HEK293 (cell line): ENCODE data around the gene TMTC1.

Source experiments
- CTCF ChIP-seq: fragments of 450-650 bp; formaldehyde crosslinking; IDR thresholded peaks from 2 replicates; pipeline ENCODE4 v1.5.1; 2016; ENCODE audit warnings: missing biosample characterization, missing genetic modification characterization
- IKZF3 ChIP-seq: fragments of 450-650 bp; IDR thresholded peaks from 2 replicates; pipeline ENCODE4 v1.5.0; 2018; ENCODE audit warnings: missing biosample characterization, mild to moderate bottlenecking, missing genetic modification characterization, moderate library complexity
- KLF16 ChIP-seq: fragments of 450-650 bp; formaldehyde crosslinking; IDR thresholded peaks from 2 replicates; pipeline ENCODE4 v1.5.1; 2017; ENCODE audit warnings: missing biosample characterization, missing genetic modification characterization
- REST ChIP-seq: fragments of 450-650 bp; formaldehyde crosslinking; IDR thresholded peaks from 2 replicates; pipeline ENCODE4 v1.5.1; 2016; ENCODE audit warnings: missing biosample characterization, missing genetic modification characterization
- ZBTB1 ChIP-seq: fragments of 450-650 bp; formaldehyde crosslinking; IDR thresholded peaks from 2 replicates; pipeline ENCODE4 v1.5.1; 2016; ENCODE audit warnings: missing biosample characterization, missing genetic modification characterization
- ZBTB21 ChIP-seq: fragments of 450-650 bp; formaldehyde crosslinking; IDR thresholded peaks from 2 replicates; pipeline ENCODE4 v1.5.1; 2017; ENCODE audit warnings: missing biosample characterization, missing genetic modification characterization
- ZBTB7A ChIP-seq: fragments of 450-650 bp; formaldehyde crosslinking; IDR thresholded peaks from 2 replicates; pipeline ENCODE4 v1.5.1; 2016; ENCODE audit warnings: low read depth, missing biosample characterization, missing genetic modification characterization
- ZFP37 ChIP-seq: fragments of 450-650 bp; formaldehyde crosslinking; IDR thresholded peaks from 2 replicates; pipeline ENCODE4 v1.5.1; 2016; ENCODE audit warnings: missing biosample characterization, missing genetic modification characterization
- ZNF138 ChIP-seq: fragments of 450-650 bp; formaldehyde crosslinking; IDR thresholded peaks from 2 replicates; pipeline ENCODE4 v1.5.1; 2016; ENCODE audit warnings: missing biosample characterization, missing genetic modification characterization, borderline replicate concordance
- ZNF544 ChIP-seq: fragments of 450-650 bp; formaldehyde crosslinking; IDR thresholded peaks from 2 replicates; pipeline ENCODE4 v1.5.0; 2017; ENCODE audit warnings: missing biosample characterization, missing genetic modification characterization
- ZSCAN30 ChIP-seq: fragments of 450-650 bp; IDR thresholded peaks from 2 replicates; pipeline ENCODE4 v1.5.1; 2018; ENCODE audit warnings: missing biosample characterization, mild to moderate bottlenecking, missing genetic modification characterization, moderate library complexity
- TF ChIP-seq, protein P1 (sequence below): fragments of 450-650 bp; formaldehyde crosslinking; IDR thresholded peaks from 2 replicates; pipeline ENCODE4 v1.5.1; 2016; ENCODE audit warnings: missing biosample characterization, missing genetic modification characterization
- TF ChIP-seq, protein P2 (sequence below): fragments of 450-650 bp; formaldehyde crosslinking; IDR thresholded peaks from 2 replicates; pipeline ENCODE4 v1.5.1; 2016; ENCODE audit warnings: missing biosample characterization, missing genetic modification characterization
- TF ChIP-seq, protein P3 (sequence below): sonication (generic); formaldehyde crosslinking; IDR thresholded peaks from 2 replicates; pipeline ENCODE4 v1.8.1; 2022; ENCODE audit warnings: mild to moderate bottlenecking, moderate library complexity, missing genetic modification reagents

DNA sequence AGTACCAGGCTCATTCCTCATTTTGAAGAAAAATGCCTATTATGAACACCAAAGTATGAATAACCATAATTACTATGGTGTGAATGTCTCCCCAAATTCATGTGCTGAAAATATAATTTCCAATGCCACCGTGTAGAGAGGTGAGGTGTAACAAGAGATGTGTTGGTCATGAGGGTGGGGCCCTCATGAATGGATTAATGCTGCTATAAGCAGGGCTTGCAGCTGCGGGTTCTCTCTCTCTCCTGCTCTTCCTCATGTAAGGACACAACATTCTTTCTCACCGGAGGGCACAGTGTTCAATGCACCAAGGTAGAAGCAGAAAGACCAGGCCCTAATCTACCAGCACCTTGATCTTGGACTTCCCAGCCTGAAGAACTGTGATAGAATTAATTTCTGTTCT lies 70.0 kb downstream of the TMTC1 start:
- TF ChIP-seq, protein P1, sequence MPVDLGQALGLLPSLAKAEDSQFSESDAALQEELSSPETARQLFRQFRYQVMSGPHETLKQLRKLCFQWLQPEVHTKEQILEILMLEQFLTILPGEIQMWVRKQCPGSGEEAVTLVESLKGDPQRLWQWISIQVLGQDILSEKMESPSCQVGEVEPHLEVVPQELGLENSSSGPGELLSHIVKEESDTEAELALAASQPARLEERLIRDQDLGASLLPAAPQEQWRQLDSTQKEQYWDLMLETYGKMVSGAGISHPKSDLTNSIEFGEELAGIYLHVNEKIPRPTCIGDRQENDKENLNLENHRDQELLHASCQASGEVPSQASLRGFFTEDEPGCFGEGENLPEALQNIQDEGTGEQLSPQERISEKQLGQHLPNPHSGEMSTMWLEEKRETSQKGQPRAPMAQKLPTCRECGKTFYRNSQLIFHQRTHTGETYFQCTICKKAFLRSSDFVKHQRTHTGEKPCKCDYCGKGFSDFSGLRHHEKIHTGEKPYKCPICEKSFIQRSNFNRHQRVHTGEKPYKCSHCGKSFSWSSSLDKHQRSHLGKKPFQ (tag by site-specific recombination): no peak
- TF ChIP-seq IKZF3 (no peak), ZBTB7A (tag by site-specific recombination) (no peak), CTCF (tag by site-specific recombination) (no peak), REST (tag by site-specific recombination) (no peak), ZBTB21 (tag by site-specific recombination) (no peak), ZFP37 (tag by site-specific recombination) (no peak), ZNF544 (tag by site-specific recombination) (no peak), ZBTB1 (tag by site-specific recombination) (no peak), KLF16 (no peak), ZNF138 (tag by site-specific recombination) (no peak), ZSCAN30 (no peak)
- TF ChIP-seq, protein P2, sequence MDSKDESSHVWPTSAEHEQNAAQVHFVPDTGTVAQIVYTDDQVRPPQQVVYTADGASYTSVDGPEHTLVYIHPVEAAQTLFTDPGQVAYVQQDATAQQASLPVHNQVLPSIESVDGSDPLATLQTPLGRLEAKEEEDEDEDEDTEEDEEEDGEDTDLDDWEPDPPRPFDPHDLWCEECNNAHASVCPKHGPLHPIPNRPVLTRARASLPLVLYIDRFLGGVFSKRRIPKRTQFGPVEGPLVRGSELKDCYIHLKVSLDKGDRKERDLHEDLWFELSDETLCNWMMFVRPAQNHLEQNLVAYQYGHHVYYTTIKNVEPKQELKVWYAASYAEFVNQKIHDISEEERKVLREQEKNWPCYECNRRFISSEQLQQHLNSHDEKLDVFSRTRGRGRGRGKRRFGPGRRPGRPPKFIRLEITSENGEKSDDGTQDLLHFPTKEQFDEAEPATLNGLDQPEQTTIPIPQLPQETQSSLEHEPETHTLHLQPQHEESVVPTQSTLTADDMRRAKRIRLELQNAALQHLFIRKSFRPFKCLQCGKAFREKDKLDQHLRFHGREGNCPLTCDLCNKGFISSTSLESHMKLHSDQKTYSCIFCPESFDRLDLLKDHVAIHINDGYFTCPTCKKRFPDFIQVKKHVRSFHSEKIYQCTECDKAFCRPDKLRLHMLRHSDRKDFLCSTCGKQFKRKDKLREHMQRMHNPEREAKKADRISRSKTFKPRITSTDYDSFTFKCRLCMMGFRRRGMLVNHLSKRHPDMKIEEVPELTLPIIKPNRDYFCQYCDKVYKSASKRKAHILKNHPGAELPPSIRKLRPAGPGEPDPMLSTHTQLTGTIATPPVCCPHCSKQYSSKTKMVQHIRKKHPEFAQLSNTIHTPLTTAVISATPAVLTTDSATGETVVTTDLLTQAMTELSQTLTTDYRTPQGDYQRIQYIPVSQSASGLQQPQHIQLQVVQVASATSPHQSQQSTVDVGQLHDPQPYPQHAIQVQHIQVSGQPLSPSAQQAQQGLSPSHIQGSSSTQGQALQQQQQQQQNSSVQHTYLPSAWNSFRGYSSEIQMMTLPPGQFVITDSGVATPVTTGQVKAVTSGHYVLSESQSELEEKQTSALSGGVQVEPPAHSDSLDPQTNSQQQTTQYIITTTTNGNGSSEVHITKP (tag by site-specific recombination): no peak
- TF ChIP-seq, protein P3, sequence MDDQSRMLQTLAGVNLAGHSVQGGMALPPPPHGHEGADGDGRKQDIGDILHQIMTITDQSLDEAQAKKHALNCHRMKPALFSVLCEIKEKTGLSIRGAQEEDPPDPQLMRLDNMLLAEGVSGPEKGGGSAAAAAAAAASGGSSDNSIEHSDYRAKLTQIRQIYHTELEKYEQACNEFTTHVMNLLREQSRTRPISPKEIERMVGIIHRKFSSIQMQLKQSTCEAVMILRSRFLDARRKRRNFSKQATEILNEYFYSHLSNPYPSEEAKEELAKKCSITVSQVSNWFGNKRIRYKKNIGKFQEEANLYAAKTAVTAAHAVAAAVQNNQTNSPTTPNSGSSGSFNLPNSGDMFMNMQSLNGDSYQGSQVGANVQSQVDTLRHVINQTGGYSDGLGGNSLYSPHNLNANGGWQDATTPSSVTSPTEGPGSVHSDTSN (CRISPR knock-in tag): no peak
